Kasumi-1 (cell line): ENCODE results near the gene PKP3.
"Not testable (repeated sequence)": the region's sequence is repeated elsewhere in the genome, so short reads cannot be mapped to it uniquely, and the experiment has no call there.

Experiments used
- DNase-seq, 2 experiments: peaks; one replicate each; lab custom pipeline; 2025; lab: John Stamatoyannopoulos, UW

Gene PKP3, protein sequence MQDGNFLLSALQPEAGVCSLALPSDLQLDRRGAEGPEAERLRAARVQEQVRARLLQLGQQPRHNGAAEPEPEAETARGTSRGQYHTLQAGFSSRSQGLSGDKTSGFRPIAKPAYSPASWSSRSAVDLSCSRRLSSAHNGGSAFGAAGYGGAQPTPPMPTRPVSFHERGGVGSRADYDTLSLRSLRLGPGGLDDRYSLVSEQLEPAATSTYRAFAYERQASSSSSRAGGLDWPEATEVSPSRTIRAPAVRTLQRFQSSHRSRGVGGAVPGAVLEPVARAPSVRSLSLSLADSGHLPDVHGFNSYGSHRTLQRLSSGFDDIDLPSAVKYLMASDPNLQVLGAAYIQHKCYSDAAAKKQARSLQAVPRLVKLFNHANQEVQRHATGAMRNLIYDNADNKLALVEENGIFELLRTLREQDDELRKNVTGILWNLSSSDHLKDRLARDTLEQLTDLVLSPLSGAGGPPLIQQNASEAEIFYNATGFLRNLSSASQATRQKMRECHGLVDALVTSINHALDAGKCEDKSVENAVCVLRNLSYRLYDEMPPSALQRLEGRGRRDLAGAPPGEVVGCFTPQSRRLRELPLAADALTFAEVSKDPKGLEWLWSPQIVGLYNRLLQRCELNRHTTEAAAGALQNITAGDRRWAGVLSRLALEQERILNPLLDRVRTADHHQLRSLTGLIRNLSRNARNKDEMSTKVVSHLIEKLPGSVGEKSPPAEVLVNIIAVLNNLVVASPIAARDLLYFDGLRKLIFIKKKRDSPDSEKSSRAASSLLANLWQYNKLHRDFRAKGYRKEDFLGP

DNA sequence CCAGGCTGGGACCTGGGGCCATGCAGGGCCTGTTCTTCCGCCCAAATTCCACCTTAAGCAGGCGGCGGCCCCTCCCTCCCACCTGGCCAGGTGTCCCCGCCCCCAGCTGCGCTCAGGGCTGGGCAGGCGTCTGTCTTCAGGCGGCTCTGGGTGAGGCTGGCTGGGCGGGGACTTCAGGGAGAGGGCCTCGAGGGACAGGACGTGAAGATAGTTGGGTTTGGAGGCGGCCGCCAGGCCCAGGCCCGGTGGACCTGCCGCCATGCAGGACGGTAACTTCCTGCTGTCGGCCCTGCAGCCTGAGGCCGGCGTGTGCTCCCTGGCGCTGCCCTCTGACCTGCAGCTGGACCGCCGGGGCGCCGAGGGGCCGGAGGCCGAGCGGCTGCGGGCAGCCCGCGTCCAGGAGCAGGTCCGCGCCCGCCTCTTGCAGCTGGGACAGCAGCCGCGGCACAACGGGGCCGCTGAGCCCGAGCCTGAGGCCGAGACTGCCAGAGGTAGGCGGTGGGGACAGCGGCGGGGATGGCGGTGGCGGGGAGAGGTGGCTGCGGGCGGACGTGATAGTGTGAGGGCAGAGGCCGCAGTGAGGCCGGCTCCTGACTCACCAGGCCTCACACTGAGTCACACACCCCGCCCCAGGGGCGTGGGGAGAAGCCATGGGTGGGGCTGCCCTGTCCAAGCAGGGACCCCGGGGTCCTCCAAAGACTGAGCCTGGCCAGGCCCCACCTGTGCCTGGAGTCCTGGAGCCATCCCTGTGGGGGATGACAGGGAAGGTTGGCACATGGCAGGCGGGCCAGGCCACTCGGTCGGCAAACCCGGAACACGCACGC, at the start of gene PKP3:
PKP3 (plus strand) TSS at position 176 of the 824 bp plus-strand sequence; CDS start at position 260, 84 bp downstream.
- DNase-seq: no peak

GRCh38 chr11:344836-345578, 49.0 kb upstream of the PKP3 start:
- DNase-seq: no peak

DNA sequence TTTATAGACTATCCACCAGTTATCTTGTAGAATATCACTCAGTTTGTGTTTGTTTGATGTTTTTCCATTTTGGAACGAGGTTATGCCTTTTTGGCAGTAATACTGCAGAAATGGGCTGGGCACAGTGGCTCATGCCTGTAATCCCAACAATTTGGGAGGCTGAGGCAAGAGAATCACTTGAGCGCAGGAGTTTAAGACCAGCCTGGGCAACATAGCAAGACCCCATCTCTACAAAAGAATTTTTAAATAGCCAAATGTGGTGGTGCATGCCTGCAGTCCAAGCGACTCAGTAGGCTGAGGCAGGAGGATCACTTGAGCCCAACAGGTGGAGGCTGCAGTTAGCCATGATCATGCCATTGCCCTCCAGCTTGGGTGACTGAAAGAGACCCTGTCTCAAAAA, 47.5 kb upstream of the PKP3 start:
- DNase-seq: no peak

DNA sequence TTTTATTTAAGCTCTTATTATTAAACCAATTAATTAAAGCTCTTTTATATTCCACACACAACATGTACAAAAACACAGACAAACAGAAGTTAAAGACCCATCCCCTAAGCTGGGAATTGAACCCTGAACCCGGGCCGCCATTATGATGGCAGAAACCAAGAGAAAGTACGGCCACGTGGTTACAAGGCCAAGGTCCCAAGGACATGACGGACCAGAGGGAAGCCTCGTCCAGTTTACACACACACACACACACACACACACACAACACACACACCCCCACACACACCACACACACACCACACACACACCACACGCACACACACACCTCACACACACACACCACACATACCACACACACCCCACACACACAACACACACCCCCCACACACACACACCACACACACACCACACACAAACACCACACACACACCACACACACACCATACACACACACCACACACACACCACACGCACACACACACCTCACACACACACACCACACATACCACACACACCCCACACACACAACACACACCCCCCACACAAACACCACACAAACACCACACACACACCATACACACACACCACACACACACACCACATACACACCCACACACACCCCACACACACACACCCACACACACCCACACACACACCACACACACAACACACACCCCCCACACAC, 44.6 kb upstream of the PKP3 start:
- not testable (repeated sequence) for DNase-seq

DNA sequence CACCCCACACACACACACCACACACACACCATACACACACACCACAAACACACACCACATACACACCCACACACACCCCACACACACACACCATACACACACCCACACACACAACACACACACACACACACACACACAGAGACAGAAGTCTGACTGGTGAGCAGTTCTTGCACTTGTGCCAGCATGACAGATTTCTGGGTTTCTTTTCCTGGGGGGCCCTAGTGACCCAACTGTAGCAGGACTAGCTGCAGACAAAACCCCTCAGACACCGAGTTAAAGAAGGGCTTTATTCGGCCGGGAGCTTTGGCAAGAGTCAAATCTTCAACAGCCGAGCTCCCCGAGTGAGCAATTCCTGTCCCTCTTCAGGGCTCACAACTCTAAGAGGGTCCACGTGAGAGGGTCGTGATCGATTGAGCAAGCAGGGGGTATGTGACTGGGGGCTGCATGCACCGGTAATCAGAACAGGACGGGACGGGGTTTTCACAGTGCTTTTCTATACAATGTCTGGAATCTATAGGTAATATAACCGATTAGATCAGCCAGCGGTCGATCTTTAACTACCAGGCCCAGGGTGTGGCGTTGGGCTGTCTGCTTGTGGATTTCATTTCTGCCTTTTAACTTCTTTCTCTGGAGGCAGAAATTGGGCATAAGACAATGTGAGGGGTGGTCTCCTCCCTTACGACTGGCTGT, 43.8 kb upstream of the PKP3 start:
- not testable (repeated sequence) for DNase-seq

GRCh38 chr11:350723-351255, 43.2 kb upstream of the PKP3 start:
- DNase-seq: no peak

DNA sequence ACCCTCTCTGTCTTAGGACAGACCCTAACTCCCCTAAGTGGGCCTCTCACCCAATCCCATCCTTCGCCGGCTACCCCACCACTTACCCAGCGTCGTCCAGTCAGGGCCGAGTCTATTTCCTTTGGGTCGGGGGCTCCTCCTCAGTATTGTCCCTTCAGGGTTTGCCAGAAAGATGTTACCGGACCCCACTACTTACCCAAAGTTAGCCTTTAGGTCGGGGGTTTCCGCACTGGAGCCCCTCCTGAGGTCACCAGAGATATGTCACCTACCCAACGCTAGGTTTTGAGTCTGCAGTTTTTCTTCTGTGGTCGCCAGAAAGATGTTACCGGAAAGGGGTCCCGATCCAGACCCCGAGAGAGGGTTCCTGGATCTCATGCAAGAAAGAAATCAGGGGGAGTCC, 42.6 kb upstream of the PKP3 start:
- no peak for DNase-seq

DNA sequence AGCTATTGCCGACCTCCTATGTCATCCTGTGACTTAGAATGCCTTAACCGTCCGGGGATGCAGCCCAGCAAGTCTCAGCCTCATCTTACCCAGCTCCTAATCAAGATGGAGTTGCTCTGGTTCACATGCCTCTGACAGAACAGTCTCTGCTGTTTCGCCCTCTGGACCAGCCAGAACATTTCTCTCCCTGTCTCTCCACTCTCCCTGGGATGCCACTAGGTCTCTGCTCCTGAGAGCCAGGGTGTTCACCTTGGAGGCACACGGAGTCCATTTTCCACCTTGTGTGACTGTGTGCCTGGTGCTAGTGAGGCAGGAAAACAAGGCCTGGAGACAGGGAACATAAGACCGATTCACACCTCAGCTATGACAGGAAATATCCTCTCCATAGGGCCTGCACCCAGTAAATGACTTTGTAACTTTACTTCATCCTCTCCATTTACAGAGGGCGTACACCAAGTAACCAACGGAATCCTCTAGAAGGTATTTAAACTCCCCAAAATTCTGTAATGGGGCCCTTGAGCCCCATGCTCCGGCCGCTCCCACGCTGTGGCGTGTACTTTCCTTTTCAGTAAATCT, 41.5 kb upstream of the PKP3 start:
- no peak for DNase-seq

DNA sequence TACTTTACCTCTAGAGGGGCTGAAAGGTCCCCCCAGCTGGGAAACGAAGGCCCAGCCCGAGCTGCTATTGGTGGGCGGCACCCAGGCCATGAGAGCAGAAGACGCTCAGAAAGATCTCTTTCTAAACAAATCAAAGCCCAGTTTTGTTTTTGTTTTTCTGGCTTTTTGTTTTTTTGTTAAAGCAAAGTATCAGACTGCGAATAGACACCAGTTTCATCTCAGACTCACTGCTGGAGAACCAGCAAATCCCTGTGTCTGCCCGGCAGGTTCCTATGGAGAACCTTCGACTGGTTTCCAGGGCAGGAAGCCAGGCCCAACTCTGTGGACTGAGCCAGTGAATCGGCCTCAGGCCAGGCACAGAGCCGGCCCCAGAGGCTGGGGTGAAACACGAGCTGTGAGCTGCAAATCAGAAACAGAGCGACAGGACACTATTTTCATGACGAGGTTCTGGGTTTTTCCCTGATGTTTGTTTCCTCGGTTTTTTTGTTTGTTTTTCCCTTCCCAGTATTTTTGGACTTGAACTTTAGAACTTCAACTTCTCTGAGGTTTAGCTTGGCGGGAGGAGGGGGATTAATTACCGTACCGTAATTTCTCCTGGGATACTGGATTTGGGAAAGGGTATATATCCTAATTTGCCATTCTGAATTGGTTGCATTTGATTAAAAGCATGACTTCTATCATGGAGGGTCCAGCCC, 40.7 kb upstream of the PKP3 start:
- DNase-seq: no peak

DNA sequence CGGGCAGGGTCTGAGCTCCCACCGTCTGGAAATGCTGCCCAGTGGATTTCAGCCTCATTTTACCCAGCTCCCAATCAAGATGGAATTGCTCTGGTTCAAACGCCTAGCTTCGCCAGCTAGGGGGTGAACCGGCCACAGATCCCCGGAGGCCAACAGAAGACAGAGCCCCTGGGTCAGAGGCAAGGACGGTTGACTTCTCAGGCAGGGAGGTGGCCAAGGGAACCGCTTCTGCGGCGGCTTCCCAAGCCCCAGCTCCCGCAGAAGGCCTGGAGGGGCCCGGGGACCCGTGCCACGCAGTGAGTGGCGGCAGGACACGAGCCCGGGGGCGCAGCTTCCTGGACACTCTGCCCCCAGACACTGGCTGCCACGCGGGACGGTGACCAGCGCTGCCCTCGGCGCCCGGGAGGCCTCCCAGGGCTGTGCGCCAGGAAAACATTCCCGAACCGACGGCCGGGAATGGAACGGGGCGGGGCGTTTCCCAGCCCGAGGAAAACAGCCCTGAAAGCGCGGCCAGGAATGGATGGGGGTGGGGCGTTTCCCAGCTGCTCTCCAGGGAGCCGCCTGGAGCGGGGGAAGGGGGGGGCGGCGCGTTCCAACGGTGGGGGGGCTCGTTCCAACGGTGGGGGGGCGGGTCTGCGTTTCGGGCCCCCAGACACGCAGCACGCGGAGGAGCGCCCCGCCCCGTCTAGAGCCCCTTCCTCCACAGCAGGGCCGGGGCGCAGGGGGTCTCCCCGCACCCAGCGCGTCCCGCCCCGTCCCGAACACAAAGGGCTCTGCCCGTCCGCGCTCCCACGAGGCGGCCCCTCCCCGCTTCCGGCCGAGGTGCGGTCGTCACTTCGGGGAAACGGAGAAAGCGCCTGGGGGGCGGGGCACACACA, 38.2 kb upstream of the PKP3 start:
- peak; percentile 46 to 48 for DNase-seq

DNA sequence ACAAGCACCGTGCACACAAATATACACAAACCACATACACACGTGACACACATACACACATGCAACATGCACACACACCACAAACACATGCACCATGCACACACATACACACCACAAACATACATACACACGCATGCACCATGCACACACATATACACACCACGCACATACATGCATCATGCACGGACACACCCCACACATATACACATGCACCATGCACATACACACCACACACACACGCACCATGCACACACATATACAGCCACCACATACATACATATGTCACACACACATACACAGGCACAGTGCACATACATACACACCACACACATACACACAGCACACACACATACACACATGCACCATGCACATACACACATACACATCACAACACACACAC, 37.4 kb upstream of the PKP3 start:
- DNase-seq: no peak

GRCh38 chr11:357582-357981, 36.4 kb upstream of the PKP3 start:
- no peak for DNase-seq

GRCh38 chr11:358129-358800, 35.7 kb upstream of the PKP3 start:
- DNase-seq: no peak

DNA sequence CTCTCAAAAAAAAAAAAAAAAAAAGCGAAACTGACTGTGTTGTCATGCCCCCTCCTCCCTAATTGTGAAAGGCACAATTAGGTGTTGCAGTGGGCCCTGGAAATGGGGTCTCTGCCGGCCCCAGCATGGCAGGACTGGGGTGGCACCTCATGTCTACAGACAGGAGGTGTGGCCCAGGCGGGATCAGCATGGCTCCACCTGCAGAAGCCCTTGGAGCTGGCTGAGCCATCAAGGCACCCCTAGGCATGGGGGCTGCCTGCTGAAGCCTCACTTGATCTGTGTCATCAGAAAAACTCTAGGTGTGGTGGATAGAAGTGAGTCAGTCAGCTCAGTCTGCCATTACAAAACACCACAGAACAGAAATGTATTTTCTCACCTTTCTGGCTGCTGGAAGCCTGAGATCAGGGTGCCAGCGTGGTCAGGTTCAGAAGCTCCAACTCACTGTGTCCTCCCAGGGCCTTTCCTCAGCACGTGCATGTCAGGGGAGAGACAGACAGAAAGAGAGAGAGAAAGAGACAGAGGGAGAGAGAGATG, 34.8 kb upstream of the PKP3 start:
- DNase-seq: no peak

DNA sequence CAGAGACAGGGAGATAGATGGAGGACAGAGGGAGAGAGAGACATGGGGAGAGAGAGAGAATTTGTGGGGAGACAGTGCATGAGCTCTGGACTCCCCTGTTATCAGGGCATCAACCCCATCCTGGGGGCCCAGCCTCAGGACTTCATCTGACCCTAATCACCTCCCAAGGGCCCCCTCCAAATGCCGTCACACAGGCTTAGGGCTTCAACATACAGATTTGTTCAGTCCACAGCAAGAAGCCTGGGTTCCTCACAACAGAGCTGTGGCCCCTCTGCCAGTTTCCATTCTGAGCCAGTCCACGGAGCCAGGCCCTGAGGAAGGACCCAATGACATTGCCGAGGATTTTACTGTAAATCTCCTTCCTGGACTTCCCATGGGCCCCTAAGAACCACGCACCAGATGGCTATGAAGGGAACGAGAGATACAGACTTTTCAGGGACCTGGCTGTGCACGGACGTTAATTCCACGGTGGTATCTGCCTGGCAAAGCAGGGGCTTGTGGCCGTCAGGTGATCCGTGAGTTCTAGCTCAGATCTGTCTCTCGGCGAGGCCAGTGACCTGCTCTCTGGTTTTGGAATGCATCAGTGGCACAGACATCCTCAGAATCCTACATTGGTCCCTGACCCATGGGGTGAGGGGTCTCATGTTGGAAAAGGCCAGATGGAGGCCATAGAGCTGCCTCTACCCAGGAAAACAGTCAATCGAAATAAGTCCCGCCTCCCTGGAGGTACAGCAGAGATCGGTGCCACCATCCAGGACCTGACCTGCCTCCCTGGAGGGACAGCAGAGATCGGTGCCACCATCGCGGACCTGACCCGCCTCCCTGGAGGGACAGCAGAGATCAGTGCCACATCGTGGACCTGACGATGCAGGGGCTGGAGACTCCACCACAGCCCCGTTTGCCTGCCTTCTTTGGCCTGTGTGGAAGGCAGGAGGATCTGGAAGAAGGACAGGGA, 33.4 kb upstream of the PKP3 start:
- no peak for DNase-seq
